Muscle of leg (tissue), 16 donors: ENCODE results near the gene SPATA31A1. TPM values are rescaled to one million over a fixed set of nuclear protein-coding genes. Genes with fewer than 3 reads are reported as not detected.
"Not testable (repeated sequence)": the region's sequence is repeated elsewhere in the genome, so short reads cannot be mapped to it uniquely, and the experiment has no call there.

Experiments
- DNase-seq: peaks from one replicate; pipeline ENCODE4 v3.0.0; 2013
- H3K27ac ChIP-seq: one replicate; pipeline ENCODE4 v1.5.1; 2013; ENCODE audit warnings: mild to moderate bottlenecking, low read length, control low read depth
- H3K27me3 ChIP-seq: one replicate; pipeline ENCODE4 v1.6.1; 2013; ENCODE audit warnings: low read length; ENCODE audit not compliant: control insufficient read depth, insufficient read depth
- H3K36me3 ChIP-seq: one replicate; pipeline ENCODE4 v1.6.1; 2013; ENCODE audit warnings: low read length; ENCODE audit not compliant: control insufficient read depth, insufficient read depth
- H3K4me1 ChIP-seq: one replicate; pipeline ENCODE4 v1.6.1; 2013; ENCODE audit warnings: low read length; ENCODE audit not compliant: control insufficient read depth, insufficient read depth
- H3K4me3 ChIP-seq: one replicate; pipeline ENCODE4 v1.5.1; 2013; ENCODE audit warnings: low read length, control low read depth
- H3K9me3 ChIP-seq: replicated peaks from 2 replicates; pipeline ENCODE4 v1.6.1; 2013; ENCODE audit warnings: low read depth, low read length; ENCODE audit not compliant: control insufficient read depth
- WGBS: methylation state at CpG from one replicate; pipeline ENCODE4 v1.1.5; 2013; ENCODE audit warnings: missing lambda C conversion rate; ENCODE audit not compliant: insufficient coverage; 5-methylcytosine and 5-hydroxymethylcytosine counted together
- long read RNA-seq, 11 donors: transcript quantifications; one replicate each; lab custom pipeline, GENCODE V29; 2026
- polyA plus RNA-seq, 8 donors: library from polyadenylated mRNA; unstranded; fragments of 120-200 nt; gene quantifications; one replicate each; pipeline versions ENCODE4 v1.2.1 to v1.2.3, GENCODE V29; 2013; ENCODE audit warnings: inconsistent platforms in 1 of 8, low replicate concordance in 1 of 8; ENCODE audit not compliant: insufficient read length in 8 of 8, insufficient read depth in 1 of 8
- total RNA-seq: library from RNA; stranded (reverse); fragments of 120-200 nt; gene quantifications from one replicate; pipeline ENCODE4 v1.2.4, GENCODE V29; 2013

The SPATA31A1 gene
- total RNA-seq (not detected), polyA plus RNA-seq (not detected)
- long read RNA-seq, donor 1, result 0 reads
- long read RNA-seq, donor 2, result 0 reads
- long read RNA-seq, donor 3, result 0 reads
- long read RNA-seq, donor 4, result 0 reads
- long read RNA-seq, donor 5, result 0 reads
- long read RNA-seq, donor 6, result 0 reads
- long read RNA-seq, donor 7, result 0 reads
- long read RNA-seq, donor 8, result 0 reads
- long read RNA-seq, donor 9, result 0 reads
- long read RNA-seq, donor 10, result 0 reads
- long read RNA-seq, donor 11, result 0 reads

DNA sequence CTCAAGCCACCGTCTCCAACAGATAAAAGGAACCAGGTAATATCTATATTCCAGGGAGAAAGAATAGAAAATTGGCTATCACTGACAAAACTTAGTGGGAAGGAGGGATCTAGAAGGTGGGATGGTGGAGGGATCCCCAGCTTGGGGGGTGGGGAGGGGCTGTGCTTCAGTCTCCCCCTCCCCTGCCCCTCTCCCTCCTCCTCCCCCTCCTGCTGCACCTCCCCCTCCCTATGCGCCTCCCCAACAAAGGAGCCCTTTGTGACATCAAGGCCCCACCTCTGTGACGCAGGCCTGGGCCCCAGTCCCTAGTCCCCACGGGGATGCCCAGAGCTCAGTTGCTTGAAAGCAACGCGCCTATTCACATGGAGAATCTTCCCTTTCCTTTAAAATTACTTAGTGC, at the start of gene SPATA31A1:
Gene SPATA31A1 (plus strand): TSS at position 301 of the 400 bp plus-strand sequence. CDS start 62 bp downstream, at position 363.
- H3K4me3 ChIP-seq, H3K4me1 ChIP-seq, DNase-seq, H3K9me3 ChIP-seq, H3K36me3 ChIP-seq, H3K27ac ChIP-seq, H3K27me3 ChIP-seq: not testable (repeated sequence)
- no CpG with 5 or more reads among the region's 6 CpGs for WGBS

DNA sequence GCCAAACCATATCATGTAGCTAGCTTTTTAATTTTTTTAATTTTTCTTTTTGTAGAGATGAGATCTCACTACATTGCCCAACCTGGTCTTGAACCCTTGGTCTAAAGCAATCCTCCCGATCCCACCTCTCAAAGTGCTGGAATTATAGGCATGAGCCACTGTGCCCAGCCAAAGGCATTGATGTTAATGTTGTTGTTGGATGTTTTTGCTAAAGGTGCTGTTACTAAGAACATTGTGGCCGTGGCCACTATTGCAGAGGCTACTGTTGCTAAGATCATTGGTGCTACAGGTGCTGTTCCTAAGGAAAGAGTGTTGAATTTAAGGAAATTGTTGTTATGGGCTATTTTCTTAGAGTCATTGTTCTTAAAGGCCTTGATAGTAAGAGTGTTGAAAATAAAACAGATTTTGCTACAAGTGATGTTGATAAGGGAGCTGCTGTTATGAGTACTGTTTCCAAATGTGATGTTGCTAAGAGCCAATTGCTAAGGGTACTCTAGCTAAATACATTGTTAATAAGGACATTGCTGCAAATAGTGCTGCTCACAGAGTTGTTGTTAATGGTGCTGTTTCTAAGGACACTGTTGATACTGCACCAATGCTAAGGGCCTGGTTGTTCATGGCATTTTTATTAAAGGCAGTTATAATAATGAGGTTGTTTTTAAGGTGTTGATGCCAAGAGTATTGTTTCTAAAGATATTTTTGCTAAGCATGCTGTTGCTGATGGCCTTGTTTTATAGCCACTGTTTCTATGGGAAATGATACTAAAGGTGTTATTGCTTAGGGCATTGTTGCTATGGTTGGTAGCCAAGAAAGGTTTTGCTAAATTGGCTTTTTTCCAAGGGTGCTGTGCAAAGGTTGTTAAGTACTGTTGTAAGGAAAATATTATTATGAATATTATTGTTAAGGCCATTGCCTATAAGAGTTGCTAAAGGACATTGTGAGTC, 52.1 kb downstream of the SPATA31A1 start:
- not testable (repeated sequence) for H3K4me3 ChIP-seq, H3K27ac ChIP-seq, H3K36me3 ChIP-seq, H3K9me3 ChIP-seq, H3K4me1 ChIP-seq, H3K27me3 ChIP-seq, DNase-seq
- WGBS, result no CpG with 5 or more reads among the region's 2 CpGs

DNA sequence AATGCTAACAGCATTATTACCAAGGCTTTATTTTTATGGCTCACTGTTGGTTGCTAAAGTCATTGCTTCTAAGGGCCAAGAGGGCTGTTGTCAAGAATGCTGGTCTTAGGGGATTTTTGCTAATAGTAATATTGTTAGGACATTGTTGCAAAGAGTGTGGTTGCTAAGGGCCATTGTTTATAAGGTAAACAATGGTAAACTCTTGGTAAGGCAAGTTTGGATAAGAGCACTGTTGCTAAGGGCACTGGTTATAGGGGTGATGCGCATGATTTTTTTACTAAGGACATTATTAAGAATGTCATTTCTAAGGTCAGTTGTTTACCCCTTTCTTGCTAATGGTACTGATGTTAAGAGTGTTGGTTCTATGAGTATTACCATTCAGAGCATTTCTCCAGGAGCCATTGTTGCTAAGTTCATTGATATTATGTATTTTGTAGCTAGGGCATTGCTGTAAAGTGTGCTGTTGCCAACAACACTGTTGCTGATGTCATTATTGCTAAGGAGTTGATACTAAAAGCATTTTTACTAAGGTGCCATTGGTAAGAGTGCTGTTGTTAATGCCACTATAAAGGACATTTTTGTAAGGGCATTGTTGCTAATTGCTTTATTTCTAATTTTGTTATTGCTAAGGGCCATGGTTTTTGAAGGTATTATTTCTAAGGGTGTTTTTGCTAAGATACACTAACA, 55.9 kb downstream of the SPATA31A1 start:
- H3K27me3 ChIP-seq, H3K4me3 ChIP-seq, H3K4me1 ChIP-seq, H3K36me3 ChIP-seq, H3K9me3 ChIP-seq, DNase-seq, H3K27ac ChIP-seq: not testable (repeated sequence)
- WGBS, result no CpG with 5 or more reads among the region's 1 CpG

Other genes with a start within 250 kb of the SPATA31A1 start
- gene CNTNAP3, start 67.5 kb upstream of the SPATA31A1 start, total RNA-seq, result 2.9 TPM
- gene CNTNAP3, start 67.5 kb upstream of the SPATA31A1 start, polyA plus RNA-seq, result 1 to 10 TPM; 1.1 to 2.8 (median 2.2) TPM